ENCODE data around the gene STK39. TPM values are rescaled to one million over a fixed set of nuclear protein-coding genes. Genes with fewer than 3 reads are reported as not detected.
A peak's percentile ranks its signal among the peaks of the same experiment; 100 is the strongest.

The STK39 gene
- total and polyA plus RNA-seq, 9 of the 15 experiments (the other 6 are each of a cell fraction or from before 2014, with no cell fraction given), result 0.19 to 0.76 (median 0.51) TPM

GRCh38 chr2:168172071-168172470 is 75.3 kb downstream of the STK39 start:
- Histone ChIP-seq H2AFZ (ENCODE audit: low read depth, low read length) (no peak overlapping the region), H3K27ac (ENCODE audit: extremely low read depth, low read depth, low read length) (no peak overlapping the region), H3K4me3 (no peak overlapping the region), H3K9me1 (ENCODE audit: control insufficient read depth, insufficient read depth, low read length) (no peaks in the 10 kb centered on the region), H3K9me3 (replicated peaks; ENCODE audit: control insufficient read depth, insufficient read depth, low read depth, low read length) (no peaks in the 10 kb centered on the region), H3K36me3 (ENCODE audit: control insufficient read depth, insufficient read depth, low read length) (no peaks in the 10 kb centered on the region), H3K27me3 (ENCODE audit: control insufficient read depth in 2 of 2, insufficient read depth in 2 of 2, low read length in 2 of 2) (peaks cover 11 to 20% of the 10 kb centered on the region in 2 experiments; a peak in 4 of 5 replicates), H3K4me1 (replicated peaks in 1 of 2; ENCODE audit: control insufficient read depth in 2 of 2, insufficient read depth in 2 of 2, low read length in 2 of 2) (no peaks in the 10 kb centered on the region), H4K20me1 (replicated peaks; ENCODE audit: control insufficient read depth, insufficient read depth, low read length) (no peaks in the 10 kb centered on the region), H3K4me2 (ENCODE audit: insufficient read depth, low read length) (no peak overlapping the region), H3K79me2 (ENCODE audit: control insufficient read depth, insufficient read depth, low read length) (no peaks in the 10 kb centered on the region), H3K9ac (ENCODE audit: insufficient read depth in 1 of 2, low read depth in 2 of 2, low read length in 2 of 2) (no peak overlapping the region)
- in situ Hi-C loops (cut with MboI), result no loop called here
- DNase-seq (ENCODE audit: extremely low read depth in 1 of 4, low spot score in 3 of 4) (no peak), ATAC-seq (no peak), FAIRE-seq (peak; percentile 35)
- POLR2A ChIA-PET, result interaction anchor here (1.3 kb wide), 1 partner anchor 10 kb away, joined by 6 read pairs; no protein-coding TSS in a partner anchor
- TF ChIP-seq ZNF253 (CRISPR knock-in tag; conservative IDR thresholded peaks at IDR 0.05), result no peak
- no peak for TF ChIP-seq ARID3B (CRISPR knock-in tag; IDR thresholded peaks at IDR 0.05; ENCODE audit: borderline replicate concordance)
- TF ChIP-seq XRCC4 (IDR thresholded peaks at IDR 0.05; ENCODE audit: extremely low read depth, insufficient read depth, insufficient read length), result no peak
- no peak for TF ChIP-seq PCBP1 (IDR thresholded peaks at IDR 0.05; ENCODE audit: low read depth, low read length, poor library complexity, severe bottlenecking)
- TF ChIP-seq SETDB1 (IDR thresholded peaks at IDR 0.05; ENCODE audit: low read length), result no peak
- no peak for TF ChIP-seq TFAM (CRISPR knock-in tag; conservative IDR thresholded peaks at IDR 0.05)
- TF ChIP-seq ZNF644 (tag; IDR thresholded peaks at IDR 0.05; ENCODE audit: low read depth), result no peak
- no peak for TF ChIP-seq HMG20B (CRISPR knock-in tag; IDR thresholded peaks at IDR 0.05)
- TF ChIP-seq IRF9 (tag; IDR thresholded peaks at IDR 0.05), result no peak
- no peak for TF ChIP-seq ZNF23 (CRISPR knock-in tag; IDR thresholded peaks at IDR 0.05)
- TF ChIP-seq ZNF445 (CRISPR knock-in tag; IDR thresholded peaks at IDR 0.05; ENCODE audit: low read depth), result no peak
- no peak for TF ChIP-seq MBD1 (CRISPR knock-in tag; IDR thresholded peaks at IDR 0.05)
- TF ChIP-seq ILK (tag; IDR thresholded peaks at IDR 0.05; ENCODE audit: borderline replicate concordance, low read depth), result no peak
- WGBS (ENCODE audit: insufficient coverage, low coverage, missing lambda C conversion rate), result 2% methylated on average over 4 of the region's 4 CpGs
- no TSS peak for BruUV-seq (replicated peaks)
- intact Hi-C loops (cut with micrococcal nuclease), result no loop called here
- CTCF ChIA-PET (ENCODE audit: low intra/inter-chr PET ratio), result no interaction called here

All from K562 (cell line).